NCI-H2107 treated with DMSO at 0.1 percent for 48 hours (cell line): ENCODE data around the gene ATMIN.

Experiments used
- DNase-seq: peaks from one replicate; lab custom pipeline; 2025; ENCODE audit not compliant: unreplicated experiment; lab: John Stamatoyannopoulos, UW

The ATMIN gene

GRCh38 chr16:81035398-81035974, at the start of gene ATMIN:
Gene ATMIN (plus strand): TSS chr16:81035842. CDS start chr16:81035871, 29 bp downstream.
- DNase-seq: peak; percentile 80

GRCh38 chr16:80986557-80986956, 49.1 kb upstream of the ATMIN start:
- DNase-seq: no peak

GRCh38 chr16:80988756-80989155, 46.9 kb upstream of the ATMIN start:
- DNase-seq: no peak

GRCh38 chr16:80989801-80990200, 45.8 kb upstream of the ATMIN start:
- DNase-seq: no peak

GRCh38 chr16:80990577-80990976, 45.1 kb upstream of the ATMIN start:
- no peak for DNase-seq

GRCh38 chr16:80990978-80991377, 44.7 kb upstream of the ATMIN start:
- no peak for DNase-seq

GRCh38 chr16:80991792-80992430, 43.7 kb upstream of the ATMIN start:
- DNase-seq: no peak

- no peak for DNase-seq
Observed at GRCh38 chr16:80992676-80993293, 42.9 kb upstream of the ATMIN start.

- no peak for DNase-seq
Observed at GRCh38 chr16:80993307-80993706, 42.3 kb upstream of the ATMIN start.

GRCh38 chr16:80993834-80994233, 41.8 kb upstream of the ATMIN start:
- DNase-seq: no peak

GRCh38 chr16:80994451-80994850, 41.2 kb upstream of the ATMIN start:
- no peak for DNase-seq

- no peak for DNase-seq
Observed at GRCh38 chr16:80996688-80997138, 38.9 kb upstream of the ATMIN start.

- no peak for DNase-seq
Observed at GRCh38 chr16:80997139-80997798, 38.4 kb upstream of the ATMIN start.

GRCh38 chr16:80997964-80998620, 37.5 kb upstream of the ATMIN start:
- DNase-seq: no peak

GRCh38 chr16:81000873-81001272, 34.8 kb upstream of the ATMIN start:
- DNase-seq: no peak

GRCh38 chr16:81001330-81001729, 34.3 kb upstream of the ATMIN start:
- DNase-seq: no peak

GRCh38 chr16:81003064-81003463, 32.6 kb upstream of the ATMIN start:
- no peak for DNase-seq

GRCh38 chr16:81003610-81004460, 31.8 kb upstream of the ATMIN start:
- no peak for DNase-seq

GRCh38 chr16:81004646-81005353, 30.8 kb upstream of the ATMIN start:
- peak; percentile 18 for DNase-seq

- no peak for DNase-seq
Observed at GRCh38 chr16:81005610-81006161, 30.0 kb upstream of the ATMIN start.
